ENCODE results near the gene HNRNPU.

HNRNPU gene

GRCh38 chr1:244864253-244865027 lies at the start of gene HNRNPU:
Gene HNRNPU, minus strand, starts transcription at chr1:244864543. Its CDS starts 236 bp downstream, at chr1:244864307.
- peak; percentile 92 for DNase-seq

DNA sequence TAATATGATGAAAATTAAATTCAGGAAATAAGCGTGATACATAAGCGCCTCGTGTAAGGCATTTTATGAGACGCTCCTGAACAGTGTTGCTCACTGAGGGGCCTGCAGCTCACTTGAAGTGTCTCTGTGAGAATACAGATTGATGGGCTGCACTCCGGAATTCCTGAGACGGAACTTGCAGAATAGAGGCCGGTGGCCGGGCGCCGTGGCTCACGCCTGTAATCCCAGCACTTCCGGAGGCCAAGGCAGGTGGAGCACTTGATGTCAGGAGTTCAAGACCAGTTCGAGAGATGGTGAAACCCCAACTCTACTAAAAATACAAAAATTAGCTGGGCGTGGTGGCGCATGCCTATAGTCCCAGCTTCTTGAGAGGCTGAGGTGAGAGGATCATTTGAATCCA lies 49.5 kb upstream of the HNRNPU start:
- no peak for DNase-seq

GRCh38 chr1:244904119-244904518 lies 39.8 kb upstream of the HNRNPU start:
- DNase-seq: no peak

- no peak for DNase-seq
Measured at GRCh38 chr1:244901400-244902015, 37.2 kb upstream of the HNRNPU start.

DNA sequence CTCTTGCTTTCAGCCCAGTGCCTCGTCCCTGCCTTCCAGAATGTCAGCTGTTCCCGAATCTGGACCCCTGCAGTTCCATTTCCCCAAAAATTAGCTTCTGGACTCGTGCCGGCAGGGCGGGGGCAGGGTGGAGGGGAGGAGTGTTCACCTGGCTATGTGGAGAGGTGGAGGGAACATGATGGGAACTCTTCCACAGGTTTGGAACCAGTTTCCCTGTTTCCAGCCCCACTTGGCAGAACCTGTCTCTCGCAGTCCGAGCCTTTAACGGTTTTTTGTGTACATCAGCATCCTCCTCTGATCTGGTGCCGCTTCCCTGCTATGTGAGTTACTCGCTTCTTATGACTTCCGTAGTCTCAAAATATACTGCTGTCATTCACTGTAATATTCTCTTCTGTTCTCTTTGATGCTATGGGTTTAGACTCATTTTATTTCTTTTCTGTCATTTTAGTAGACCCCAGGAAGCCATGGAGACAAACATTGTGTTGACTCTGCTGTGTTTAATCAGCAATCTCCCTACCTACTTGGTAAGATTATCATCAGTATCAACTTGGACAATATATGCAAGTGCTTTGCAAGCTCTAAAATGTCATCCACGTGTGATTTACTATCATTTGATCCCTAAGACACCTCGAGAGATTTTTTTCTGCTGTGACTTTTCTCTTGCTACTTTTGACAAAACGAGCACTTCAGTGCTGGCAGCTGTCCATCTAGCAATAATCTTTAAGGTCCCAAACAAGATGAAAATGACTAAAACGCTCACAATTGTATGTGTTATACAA lies 33.3 kb upstream of the HNRNPU start:
- no peak for DNase-seq

GRCh38 chr1:244896550-244896949 lies 32.2 kb upstream of the HNRNPU start:
- no peak for DNase-seq

GRCh38 chr1:244893836-244894235 lies 29.5 kb upstream of the HNRNPU start:
- DNase-seq: no peak

DNA sequence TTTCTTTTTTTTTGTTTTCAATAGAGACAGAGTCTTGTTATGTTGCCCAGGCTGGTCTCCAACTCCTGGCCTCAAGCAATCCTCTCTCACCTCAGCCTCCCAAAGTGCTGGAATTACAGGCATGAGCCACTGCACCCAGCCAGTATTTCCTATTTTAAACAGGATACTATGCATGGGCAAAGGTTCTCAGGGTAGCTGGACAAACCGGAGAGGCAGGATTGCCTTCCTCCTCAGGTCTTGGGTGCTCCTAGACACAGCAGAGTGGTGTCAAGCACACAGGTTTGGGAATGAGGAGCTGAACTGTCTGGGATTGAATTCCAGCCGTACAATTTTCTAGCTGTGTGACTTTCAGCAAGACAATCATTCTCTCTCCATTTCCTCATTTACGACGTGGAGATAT lies 22.9 kb upstream of the HNRNPU start:
- DNase-seq: no peak

- DNase-seq: no peak
Measured at GRCh38 chr1:244881552-244882280, 17.4 kb upstream of the HNRNPU start.

- no peak for DNase-seq
Measured at GRCh38 chr1:244878681-244879080, 14.3 kb upstream of the HNRNPU start.

GRCh38 chr1:244876228-244876910 lies 12.0 kb upstream of the HNRNPU start:
- no peak for DNase-seq

- DNase-seq: no peak
Measured at GRCh38 chr1:244874974-244875579, 10.7 kb upstream of the HNRNPU start.

DNA sequence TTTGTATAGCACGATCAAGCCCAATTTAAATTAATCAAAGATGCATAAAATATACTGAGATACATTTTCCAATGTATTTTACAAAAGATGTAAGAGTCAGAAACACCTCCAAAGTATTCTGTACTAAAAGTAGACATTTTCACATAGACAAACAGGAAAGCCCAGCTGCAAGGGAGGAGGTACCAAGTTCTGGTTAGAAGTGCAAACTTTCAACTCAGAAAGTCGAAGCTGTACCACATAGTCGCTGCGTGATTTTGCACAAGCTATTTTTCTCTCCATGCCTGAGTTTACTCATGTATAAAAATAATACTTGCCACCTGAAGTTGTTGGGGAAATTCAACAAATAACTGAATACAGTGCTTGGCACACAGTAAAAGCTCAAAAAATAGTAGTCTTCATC lies 5.6 kb upstream of the HNRNPU start:
- DNase-seq: no peak

GRCh38 chr1:244869364-244869827 lies 5.1 kb upstream of the HNRNPU start:
- no peak for DNase-seq

DNA sequence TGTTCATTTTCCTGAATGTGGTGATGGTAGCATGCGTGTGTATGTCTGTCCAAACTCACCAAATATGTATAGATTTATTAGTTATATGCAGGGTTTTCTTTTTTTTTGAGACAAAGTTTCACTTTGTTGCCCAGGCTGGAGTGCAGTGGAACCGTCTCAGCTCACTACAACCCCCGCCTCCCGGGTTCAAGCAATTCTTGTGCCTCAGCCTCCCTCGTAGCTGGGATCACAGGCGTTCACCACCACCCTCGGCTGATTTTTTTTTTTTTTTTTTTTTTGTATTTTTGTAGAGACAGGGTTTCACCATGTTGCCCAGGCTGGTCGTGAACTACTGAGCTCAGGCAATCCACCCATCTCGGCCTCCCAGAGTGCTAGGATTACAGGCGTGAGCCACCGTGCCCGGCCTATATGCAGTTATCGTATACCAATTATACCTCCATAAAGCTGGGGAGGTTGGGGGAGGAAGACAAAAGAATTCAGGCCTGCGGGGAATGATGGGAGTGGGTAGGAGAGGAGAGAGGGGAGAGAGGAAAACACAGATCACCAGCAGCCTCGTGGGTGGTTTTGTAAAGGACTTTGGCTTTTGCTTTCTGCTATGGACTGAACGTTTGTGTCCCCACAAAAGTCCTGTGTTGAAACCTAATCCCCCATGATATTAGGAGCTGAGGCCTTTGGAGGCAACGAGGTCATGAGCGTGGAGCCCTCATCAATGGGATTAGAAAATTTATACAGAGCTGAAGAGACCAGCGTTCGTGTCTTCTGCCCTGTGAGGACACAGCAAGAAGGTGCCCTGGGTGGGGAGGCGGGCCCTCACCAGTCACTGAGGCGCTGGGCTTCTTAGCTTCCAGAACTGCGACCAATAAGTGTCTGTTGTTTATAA lies 4.4 kb upstream of the HNRNPU start:
- DNase-seq: no peak

DNA sequence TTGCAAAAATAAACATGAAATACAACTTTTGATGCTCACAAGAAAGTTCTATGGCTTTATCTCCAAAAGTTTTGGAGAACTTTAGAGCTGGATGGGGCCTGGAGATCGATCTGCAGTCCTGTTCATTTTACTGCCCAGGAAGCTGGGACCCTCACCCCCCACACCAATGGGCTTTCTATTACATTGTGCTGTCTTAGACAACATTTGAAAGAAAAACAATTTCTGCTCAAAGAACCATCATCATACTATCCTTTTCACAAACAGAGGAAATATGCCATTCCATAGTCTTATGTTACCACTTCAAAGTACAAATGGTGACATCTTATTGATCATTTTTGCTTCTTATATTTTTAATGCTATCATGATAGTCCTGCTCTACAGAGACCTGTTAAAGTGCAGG lies 2.0 kb upstream of the HNRNPU start:
- no peak for DNase-seq

- DNase-seq: no peak
Measured at GRCh38 chr1:244865820-244866219, 1.5 kb upstream of the HNRNPU start.

GRCh38 chr1:244865028-244865371 lies 657 bp upstream of the HNRNPU start:
- DNase-seq: no peak

DNA sequence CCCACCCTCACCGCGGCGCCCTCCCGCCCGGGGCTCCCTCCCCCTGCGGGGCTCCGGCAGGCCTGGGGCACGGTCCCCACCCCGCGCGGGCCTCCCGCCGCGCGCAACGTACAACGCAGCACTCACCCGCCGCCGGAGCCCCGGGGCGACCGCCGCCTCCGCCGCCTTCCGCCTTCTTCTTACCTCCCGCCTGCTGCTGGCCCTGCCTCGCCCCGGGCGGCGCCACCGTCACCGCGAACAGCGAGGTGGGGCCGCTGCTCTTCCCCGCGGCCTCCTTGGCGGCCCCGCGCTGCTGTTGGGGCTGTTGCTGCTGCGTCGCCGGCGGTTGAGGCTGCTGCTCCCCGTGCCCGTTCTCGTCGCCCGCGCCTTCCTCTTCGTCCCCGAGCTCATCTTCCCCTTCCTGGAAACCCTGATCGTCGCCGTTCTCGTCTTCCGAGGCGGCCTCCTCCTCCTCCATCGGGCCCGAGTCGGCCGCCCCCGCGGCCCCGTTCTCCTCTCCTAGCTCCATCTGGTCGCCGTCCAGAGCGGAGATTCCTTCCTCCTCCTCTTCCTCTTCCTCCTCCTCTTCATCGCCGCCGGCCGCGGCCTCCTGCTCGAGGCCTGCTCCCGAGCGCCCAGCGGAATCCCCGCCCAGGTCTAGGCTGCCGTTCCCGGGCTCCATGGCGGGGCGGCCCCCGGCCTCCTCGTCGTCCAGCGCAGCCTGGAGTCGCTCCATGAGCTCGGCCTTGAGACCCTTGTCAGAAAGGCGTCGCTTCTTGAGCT lies 671 bp downstream of the HNRNPU start:
- DNase-seq: no peak

All from NCI-H1436 treated with DMSO at 0.1 percent for 48 hours (cell line).